Stomach (tissue), 4 donors: ENCODE results near the gene SMNDC1.

Source experiments
- EP300 ChIP-seq: sonication (generic); formaldehyde crosslinking; IDR thresholded peaks from one replicate; pipeline ENCODE4 v1.6.1; 2017; ENCODE audit warnings: antibody characterized with exemption
- POLR2A ChIP-seq, 4 donors: fragments of 450-650 bp; IDR thresholded peaks; one replicate each; pipeline ENCODE4 v1.6.1; 2016; ENCODE audit warnings: antibody characterized with exemption in 4 of 4, control low read depth in 2 of 4, mild to moderate bottlenecking in 1 of 4, moderate library complexity in 1 of 4
- TF ChIP-seq, protein P1 (sequence below), 7 experiments: fragments of 450-650 bp in 4 of 7; fragments of 200-600 bp in 3 of 7; sonication (generic) in 3 of 7; IDR thresholded peaks; one replicate each; pipeline ENCODE4 v1.5.1; 2016 to 2019; ENCODE audit warnings: antibody characterized with exemption in 7 of 7, control low read depth in 2 of 7, mild to moderate bottlenecking in 1 of 7

DNA sequence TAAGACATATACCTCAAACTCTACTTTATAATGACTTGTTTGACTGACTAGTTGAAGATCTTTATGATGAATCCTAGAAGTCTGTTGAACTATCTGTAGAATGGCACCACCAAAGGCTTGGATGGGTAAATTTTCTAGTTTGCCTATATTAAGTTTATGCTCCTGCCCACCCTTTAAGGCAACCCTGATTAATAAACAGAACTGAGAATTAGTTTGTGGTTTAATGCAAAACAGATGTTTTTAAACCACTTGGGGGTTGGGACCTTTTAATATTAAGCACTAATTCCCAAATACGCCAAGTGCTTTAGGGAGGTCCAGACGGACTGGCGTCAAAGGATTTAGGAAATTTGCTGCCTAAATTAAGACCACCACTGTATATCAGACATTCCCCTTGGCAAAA, 20.5 kb downstream of the SMNDC1 start:
- TF ChIP-seq POLR2A (IDR thresholded peaks at IDR 0.05) (no peak), EP300 (no peak)
- TF ChIP-seq, protein P1, sequence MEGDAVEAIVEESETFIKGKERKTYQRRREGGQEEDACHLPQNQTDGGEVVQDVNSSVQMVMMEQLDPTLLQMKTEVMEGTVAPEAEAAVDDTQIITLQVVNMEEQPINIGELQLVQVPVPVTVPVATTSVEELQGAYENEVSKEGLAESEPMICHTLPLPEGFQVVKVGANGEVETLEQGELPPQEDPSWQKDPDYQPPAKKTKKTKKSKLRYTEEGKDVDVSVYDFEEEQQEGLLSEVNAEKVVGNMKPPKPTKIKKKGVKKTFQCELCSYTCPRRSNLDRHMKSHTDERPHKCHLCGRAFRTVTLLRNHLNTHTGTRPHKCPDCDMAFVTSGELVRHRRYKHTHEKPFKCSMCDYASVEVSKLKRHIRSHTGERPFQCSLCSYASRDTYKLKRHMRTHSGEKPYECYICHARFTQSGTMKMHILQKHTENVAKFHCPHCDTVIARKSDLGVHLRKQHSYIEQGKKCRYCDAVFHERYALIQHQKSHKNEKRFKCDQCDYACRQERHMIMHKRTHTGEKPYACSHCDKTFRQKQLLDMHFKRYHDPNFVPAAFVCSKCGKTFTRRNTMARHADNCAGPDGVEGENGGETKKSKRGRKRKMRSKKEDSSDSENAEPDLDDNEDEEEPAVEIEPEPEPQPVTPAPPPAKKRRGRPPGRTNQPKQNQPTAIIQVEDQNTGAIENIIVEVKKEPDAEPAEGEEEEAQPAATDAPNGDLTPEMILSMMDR (IDR thresholded peaks at IDR 0.05), result no peak
